GM12872 (cell line): ENCODE measurements around the gene NME9.

Source experiments
- TF ChIP-seq, protein P1 (sequence below): IDR thresholded peaks from 3 replicates; pipeline ENCODE4 v1.5.1; 2011; ENCODE audit warnings: low read depth, mild to moderate bottlenecking, low read length, moderate library complexity; ENCODE audit not compliant: insufficient read depth

The NME9 gene

DNA sequence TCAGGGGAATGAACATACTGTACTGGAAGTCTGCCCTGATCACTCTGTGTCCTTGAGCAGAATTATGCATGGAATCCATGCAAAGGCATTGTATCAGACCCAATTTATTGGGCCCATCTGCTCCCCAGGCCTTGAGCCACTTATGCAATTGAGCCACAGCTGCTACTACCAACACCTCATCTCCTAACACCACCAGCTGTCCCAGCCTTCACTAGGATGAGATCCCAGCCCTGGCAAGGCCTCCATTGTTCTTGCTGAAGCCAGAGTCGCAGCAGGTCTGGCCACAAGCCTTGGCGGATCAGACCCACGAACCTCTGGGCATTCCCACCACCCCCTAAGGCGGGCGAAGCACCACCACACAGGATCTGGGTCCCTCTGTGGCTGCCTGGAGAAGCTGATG is 9.2 kb upstream of the NME9 start:
- TF ChIP-seq, protein P1, sequence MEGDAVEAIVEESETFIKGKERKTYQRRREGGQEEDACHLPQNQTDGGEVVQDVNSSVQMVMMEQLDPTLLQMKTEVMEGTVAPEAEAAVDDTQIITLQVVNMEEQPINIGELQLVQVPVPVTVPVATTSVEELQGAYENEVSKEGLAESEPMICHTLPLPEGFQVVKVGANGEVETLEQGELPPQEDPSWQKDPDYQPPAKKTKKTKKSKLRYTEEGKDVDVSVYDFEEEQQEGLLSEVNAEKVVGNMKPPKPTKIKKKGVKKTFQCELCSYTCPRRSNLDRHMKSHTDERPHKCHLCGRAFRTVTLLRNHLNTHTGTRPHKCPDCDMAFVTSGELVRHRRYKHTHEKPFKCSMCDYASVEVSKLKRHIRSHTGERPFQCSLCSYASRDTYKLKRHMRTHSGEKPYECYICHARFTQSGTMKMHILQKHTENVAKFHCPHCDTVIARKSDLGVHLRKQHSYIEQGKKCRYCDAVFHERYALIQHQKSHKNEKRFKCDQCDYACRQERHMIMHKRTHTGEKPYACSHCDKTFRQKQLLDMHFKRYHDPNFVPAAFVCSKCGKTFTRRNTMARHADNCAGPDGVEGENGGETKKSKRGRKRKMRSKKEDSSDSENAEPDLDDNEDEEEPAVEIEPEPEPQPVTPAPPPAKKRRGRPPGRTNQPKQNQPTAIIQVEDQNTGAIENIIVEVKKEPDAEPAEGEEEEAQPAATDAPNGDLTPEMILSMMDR = no peak

GRCh38 chr3:138338244-138338643 is 8.6 kb upstream of the NME9 start:
- TF ChIP-seq, protein P1 = no peak

GRCh38 chr3:138336454-138336999 is 6.9 kb upstream of the NME9 start:
- TF ChIP-seq, protein P1 = no peak

DNA sequence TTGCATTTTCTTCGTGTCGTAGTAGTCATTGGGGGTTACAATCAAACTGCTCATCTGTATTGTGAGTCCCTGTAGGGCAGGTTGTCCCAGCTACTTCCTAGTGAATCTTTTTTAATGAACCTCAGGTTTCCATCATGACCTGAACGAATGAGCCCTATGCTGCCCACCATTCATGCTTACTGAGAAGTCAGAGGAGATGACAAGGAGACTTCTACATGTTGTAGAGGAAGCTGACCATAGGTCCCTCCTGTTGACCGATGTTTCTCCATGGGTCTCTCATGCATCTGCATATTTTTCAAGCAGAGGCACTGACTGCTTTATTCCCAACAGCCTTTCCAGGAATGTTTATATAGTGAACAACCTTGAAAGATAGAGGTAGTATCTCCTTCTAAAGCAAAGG is 5.0 kb upstream of the NME9 start:
- TF ChIP-seq, protein P1 = no peak

DNA sequence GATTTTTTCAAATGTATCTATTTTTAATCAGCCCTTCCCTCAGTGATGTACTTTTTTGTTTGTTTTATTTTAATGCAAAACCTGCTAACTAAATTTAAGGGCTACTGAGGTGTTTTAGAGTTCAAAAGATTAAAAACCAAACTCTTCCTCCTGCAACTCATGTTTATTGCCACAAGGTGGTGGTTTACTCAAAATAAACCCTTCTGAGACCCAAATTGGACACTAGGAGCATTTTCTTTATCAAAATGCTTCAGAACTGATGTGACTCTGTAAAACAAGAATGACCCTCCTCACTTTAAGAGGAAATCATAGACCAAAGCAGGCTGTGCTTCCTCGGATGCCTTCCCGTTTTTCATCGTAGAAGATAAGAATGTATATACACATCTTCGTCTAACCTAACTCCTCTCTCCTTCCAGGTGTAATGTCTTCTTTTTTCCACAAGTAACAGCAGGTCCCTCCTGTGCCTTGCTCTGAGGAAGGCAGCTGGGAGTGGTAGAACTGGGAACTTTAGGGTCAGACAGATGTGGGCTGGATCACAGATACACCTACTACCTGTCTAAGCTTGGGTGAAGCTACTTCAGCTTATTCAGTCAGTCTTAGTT is 2.9 kb upstream of the NME9 start:
- TF ChIP-seq, protein P1 = peak; percentile 42

DNA sequence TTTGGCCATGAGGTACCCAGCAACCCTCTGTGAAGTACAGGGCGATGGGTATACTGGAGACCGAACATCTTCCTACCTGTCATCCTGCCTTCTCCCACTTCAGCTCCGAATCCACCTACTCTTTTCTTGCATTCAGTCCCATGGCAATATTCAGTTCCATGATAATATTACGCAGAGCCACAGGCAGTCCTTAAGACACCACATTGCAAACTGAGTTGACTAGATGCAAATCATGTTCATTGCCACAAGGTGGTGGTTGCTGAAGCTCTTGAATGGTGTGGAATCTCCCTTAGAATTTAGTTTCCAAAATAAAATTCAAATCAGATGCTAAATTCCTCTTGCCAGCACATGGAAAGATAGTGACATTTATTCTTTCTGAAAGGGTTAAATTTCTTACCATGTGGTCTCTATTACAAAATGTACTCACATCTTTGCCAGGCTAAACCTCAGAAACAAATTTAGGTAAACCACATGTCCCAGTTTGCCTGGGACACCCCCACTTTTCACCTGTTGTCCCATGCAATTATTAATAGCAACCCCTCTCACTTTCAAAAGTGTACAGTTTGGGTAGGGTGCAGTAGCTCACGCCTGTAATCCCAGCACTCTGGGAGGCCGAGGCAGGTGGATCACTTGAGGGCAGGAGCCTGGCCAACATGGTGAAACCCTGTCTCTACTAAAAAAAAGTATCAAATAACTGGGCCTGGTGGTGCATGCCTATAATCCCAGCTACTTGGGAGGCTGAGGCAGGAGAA is 1.7 kb upstream of the NME9 start:
- TF ChIP-seq, protein P1 = 0 out of 3 replicates have a peak, but pooled peaks have one; percentile 13

DNA sequence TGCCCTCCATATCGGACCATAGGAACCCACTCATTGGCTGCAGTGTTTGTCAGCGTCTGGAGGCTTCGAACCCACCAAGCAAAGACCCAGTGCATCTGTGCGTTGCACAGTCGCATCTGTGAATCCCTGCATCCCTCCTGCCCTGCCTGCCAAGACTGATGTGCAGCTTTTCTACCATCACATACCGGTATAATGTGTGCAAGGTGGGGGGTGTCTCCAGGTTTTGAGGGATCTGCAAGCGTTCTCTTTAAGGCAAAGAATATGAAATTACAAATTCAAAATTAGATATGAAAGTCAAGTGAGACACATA is 288 bp upstream of the NME9 start:
- TF ChIP-seq, protein P1 = no peak
